Heart left ventricle (tissue), 16 donors: ENCODE results near the gene OSBPL9. TPM values are rescaled to one million over a fixed set of nuclear protein-coding genes. Genes with fewer than 3 reads are reported as not detected.

Experiments used
- ATAC-seq, 4 donors: fragments of 200-7000 bp; cut with Tn5 transposase; one replicate each; pipeline ENCODE4 v1.9.1; 2020 to 2022; ENCODE audit warnings: moderate library complexity in 4 of 4, mild to moderate bottlenecking in 3 of 4, moderate number of reproducible peaks in 1 of 4
- DNase-seq, 5 donors: peaks; one replicate each; pipeline ENCODE4 v3.0.0-alpha.2; 2020
- H3K27ac ChIP-seq, 12 donors: fragments of 200-600 bp; sonication (generic) in 4 of 12; one replicate each; pipeline versions ENCODE4 v1.5.0 to v1.8.0; 2016 to 2022; ENCODE audit warnings: mild to moderate bottlenecking in 2 of 12
- H3K27me3 ChIP-seq, 9 donors: fragments of 200-600 bp; sonication (generic) in 2 of 9; one replicate each; pipeline versions ENCODE4 v1.5.1 to v1.8.0; 2016 to 2022; ENCODE audit warnings: mild to moderate bottlenecking in 3 of 9
- H3K36me3 ChIP-seq, 9 donors: fragments of 200-600 bp; sonication (generic) in 2 of 9; one replicate each; pipeline versions ENCODE4 v1.5.0 to v1.8.0; 2018 to 2022; ENCODE audit warnings: mild to moderate bottlenecking in 2 of 9
- H3K4me1 ChIP-seq, 12 donors: fragments of 200-600 bp; sonication (generic) in 4 of 12; one replicate each; pipeline versions ENCODE4 v1.5.0 to v1.8.0; 2016 to 2022; ENCODE audit warnings: mild to moderate bottlenecking in 3 of 12
- H3K4me3 ChIP-seq, 12 donors: fragments of 200-600 bp; sonication (generic) in 4 of 12; one replicate each; pipeline versions ENCODE4 v1.5.0 to v1.8.0; 2017 to 2022; ENCODE audit warnings: mild to moderate bottlenecking in 9 of 12, moderate library complexity in 4 of 12
- H3K9me3 ChIP-seq, 12 donors: fragments of 200-600 bp; sonication (generic) in 4 of 12; one replicate each; pipeline versions ENCODE4 v1.5.0 to v1.8.0; 2016 to 2022; ENCODE audit warnings: mild to moderate bottlenecking in 1 of 12
- CTCF ChIP-seq, 12 donors: fragments of 200-600 bp; sonication (generic) in 4 of 12; IDR thresholded peaks; one replicate each; pipeline versions ENCODE4 v1.5.0 to v1.8.0; 2018 to 2022; ENCODE audit warnings: antibody characterized with exemption in 12 of 12, mild to moderate bottlenecking in 5 of 12
- POLR2A ChIP-seq, 2 donors: fragments of 450-650 bp; IDR thresholded peaks; one replicate each; pipeline ENCODE4 v1.6.1; 2017; ENCODE audit warnings: antibody characterized with exemption in 2 of 2, mild to moderate bottlenecking in 2 of 2, moderate library complexity in 2 of 2
- WGBS, 4 donors: extraction: QIAGEN DNeasy Blood & Tissue Kit in 2 of 4; methylation state at CpG; one replicate each; pipeline versions ENCODE4 v1.1.5 to v1.1.7; 2013 to 2018; 5-methylcytosine and 5-hydroxymethylcytosine counted together
- intact Hi-C, 10 donors: fragments of 100-400 bp; cut with DNase I; formaldehyde crosslinking; loops; one replicate each; pipeline versions ENCODE4 v1.11.1 to v1.14.2; 2022
- polyA plus RNA-seq, 2 donors: library from polyadenylated mRNA; stranded (reverse); fragments of 200-250 nt; gene quantifications; one replicate each; pipeline ENCODE4 v1.2.3, GENCODE V29; 2013
- total RNA-seq, 9 donors: library from RNA; depleted of rRNA in 2 of 9; stranded (reverse); fragments of >200 nt in 2 of 9; fragmentation: NEBNext Ultra II Directional in 3 of 9; extraction: Animal tissue kit (Norgen Biotek cat#: 25700) in 3 of 9; gene quantifications; one replicate each; pipeline versions ENCODE4 v1.1.0 to v1.2.4, GENCODE V29; 2016 to 2023
- donor health status: ischemic (EF 13 %, LVEDD 7.1; RV severe dilation, severe dysfunction).
- donor health status: healthy with polysubstance abuse.
- donor health status: DM: no; HTN: yes; CAD: no.
- donor health status: DM: no; HTN: no; CAD: no.
- donor health status: ischemic (EF 25% LVEDD 6.9; RV normal size, moderate dysfunction).
- donor health status: ischemic (EF 25% LVEDD 5.7; RV mildly dilated, moderate dysfunction).
- donor health status: healthy.
- donor health status: DM: yes; HTN: yes; CAD: no.
- donor health status: ischemic (EF 35%, LVEDD 5.7; RV mildly dilated, moderate dysfunction).
- donor health status: nonischemic (EF 11% LVEDD 7.7; RV severe dilation, severe dysfunction).
- donor health status: DM: yes; HTN: yes; CAD: no.
- donor health status: PGD.
- donor health status: ischemic (EF 29% LVEDD 5.4; RV normal size, mild dysfunction).
- donor health status: nonischemic (EF 23%, LVEDD 6.1; RV moderate dilation, normal function).

OSBPL9 gene
- total and polyA plus RNA-seq, 11 donors, result 44.5 to 69.5 (median 52.5) TPM

DNA sequence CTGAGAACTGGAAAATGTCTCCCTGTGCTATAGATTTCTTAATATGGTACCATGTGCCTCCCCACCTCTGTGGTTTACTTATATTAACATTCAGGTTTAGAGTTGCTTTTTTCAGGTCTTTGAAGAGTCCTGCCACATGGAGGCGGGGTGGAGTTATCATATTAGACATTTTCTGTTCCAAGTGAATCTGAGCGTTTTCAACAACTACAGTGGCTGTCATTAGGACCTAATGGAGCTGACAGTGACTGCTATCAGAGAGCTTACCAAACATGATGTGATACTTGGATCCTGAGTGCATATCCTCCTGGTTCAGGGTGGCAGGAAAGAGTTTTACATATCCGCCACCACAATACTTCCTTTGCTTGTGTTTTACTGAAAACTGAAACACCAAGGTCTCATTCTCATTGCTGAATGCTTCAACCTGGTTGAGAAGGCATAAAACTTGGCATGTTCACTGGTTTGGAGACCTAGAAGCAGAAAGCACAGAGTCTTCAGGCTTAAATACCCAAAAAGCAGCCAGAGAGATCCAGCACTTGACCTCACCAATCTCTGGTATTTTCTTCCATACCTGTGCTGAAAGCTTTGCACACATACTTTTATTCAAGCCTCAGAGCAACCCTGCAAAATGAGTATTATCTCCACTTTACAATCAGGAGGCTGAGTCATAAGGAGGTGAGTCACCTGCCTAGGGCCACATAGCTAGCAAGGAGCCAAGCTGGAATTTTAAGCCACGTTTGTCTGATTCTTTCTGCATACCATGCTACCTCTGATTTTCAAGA lies 47.4 kb upstream of the OSBPL9 start:
- DNase-seq, result no peak
- 43 to 49% (median 46%) methylated on average over 4 of the region's 4 CpGs for WGBS, 4 donors
- intact Hi-C loops, result loop anchor here in 4 of 10 donors (10.0 kb wide), 2 partner anchors 95 to 195 kb away; no protein-coding TSS in a partner anchor
- H3K36me3 ChIP-seq, result no peaks in the 10 kb centered on the region
- peak in 3 of 4 donors; percentile 17 to 51 (median 37) for ATAC-seq
- H3K9me3 ChIP-seq, result no peaks in the 10 kb centered on the region
- no peaks in the 10 kb centered on the region for H3K27me3 ChIP-seq
- H3K27ac ChIP-seq, result peak overlapping the region in 1 of 12 donors; percentile 53
- H3K4me1 ChIP-seq, result peaks cover 5 to 44% (median 19%) of the 10 kb centered on the region in 12 donors
- TF ChIP-seq CTCF (IDR thresholded peaks at IDR 0.05) (peak in 5 of 12 donors; percentile 13 to 37 (median 25)), POLR2A (IDR thresholded peaks at IDR 0.05) (no peak)
- H3K4me3 ChIP-seq, result no peak overlapping the region

- Histone ChIP-seq H3K27ac (peak overlapping the region in 1 of 12 donors; percentile 53), H3K9me3 (no peaks in the 10 kb centered on the region), H3K4me3 (no peak overlapping the region), H3K27me3 (no peaks in the 10 kb centered on the region), H3K4me1 (peaks cover 5 to 41% (median 19%) of the 10 kb centered on the region in 12 donors), H3K36me3 (no peaks in the 10 kb centered on the region)
- ATAC-seq, result no peak
- WGBS, 4 donors, result 82 to 85% (median 83%) methylated on average over 4 of the region's 4 CpGs
- no peak for DNase-seq
- TF ChIP-seq POLR2A (IDR thresholded peaks at IDR 0.05), result no peak
- TF ChIP-seq CTCF (IDR thresholded peaks at IDR 0.05), result no peak
- intact Hi-C loops, result no loop called here
Measured at GRCh38 chr1:51570063-51570710, 46.7 kb upstream of the OSBPL9 start.

DNA sequence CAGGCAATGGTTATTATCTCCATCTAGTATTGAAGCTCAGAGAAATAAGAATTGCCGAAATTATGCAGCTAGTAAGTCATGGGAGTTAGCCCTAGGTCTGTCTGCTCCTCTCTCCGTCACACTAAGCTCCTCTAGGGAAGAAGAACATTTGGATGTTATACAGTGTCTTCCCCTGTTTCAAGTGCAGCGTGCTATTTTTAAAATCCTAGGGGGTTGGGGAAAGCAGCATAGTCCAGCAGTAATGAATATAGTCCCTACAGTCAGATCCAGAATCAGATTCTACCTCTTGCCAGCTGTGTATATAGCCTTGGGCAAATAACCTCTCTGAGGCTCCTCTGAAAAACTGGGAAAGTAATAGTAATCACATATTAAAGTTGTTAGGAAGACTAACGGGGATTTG lies 44.5 kb upstream of the OSBPL9 start:
- intact Hi-C loops, result no loop called here
- Histone ChIP-seq H3K36me3 (no peaks in the 10 kb centered on the region), H3K9me3 (no peaks in the 10 kb centered on the region), H3K4me3 (no peak overlapping the region), H3K27ac (peak overlapping the region in 2 of 12 donors; percentile 23 to 35), H3K4me1 (peaks cover 5 to 58% (median 18%) of the 10 kb centered on the region in 12 donors), H3K27me3 (no peaks in the 10 kb centered on the region)
- 48 to 59% (median 56%) methylated on average over 4 of the region's 4 CpGs for WGBS, 4 donors
- TF ChIP-seq POLR2A (IDR thresholded peaks at IDR 0.05), result no peak
- no peak for TF ChIP-seq CTCF (IDR thresholded peaks at IDR 0.05)
- peak; percentile 54 to 77 (median 67) for ATAC-seq
- no peak for DNase-seq

DNA sequence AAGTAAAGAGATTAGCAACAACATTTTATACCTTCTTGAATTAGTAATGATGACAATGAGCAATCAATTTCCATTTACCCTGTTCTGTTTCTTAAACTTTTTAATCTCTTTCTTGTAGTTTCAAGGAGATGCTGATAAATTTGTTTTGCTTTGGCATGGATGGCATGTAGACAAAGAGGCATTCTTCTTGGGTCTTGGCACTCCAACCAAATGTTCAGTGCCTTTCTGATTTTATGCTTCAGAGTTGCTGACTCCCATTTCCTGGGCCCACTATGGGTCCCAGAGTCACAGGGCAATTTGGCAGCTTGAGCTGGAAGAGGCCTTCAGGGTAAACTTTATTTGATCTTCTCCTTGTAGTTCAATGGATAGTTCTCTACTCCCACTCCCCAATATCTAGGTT lies 42.1 kb upstream of the OSBPL9 start:
- H3K36me3 ChIP-seq, result no peaks in the 10 kb centered on the region
- H3K27ac ChIP-seq, result no peak overlapping the region
- intact Hi-C loops, result loop anchor here in 1 of 10 donors (5.0 kb wide), 1 partner anchor 43 kb away; the partner anchor contains the start of gene OSBPL9
- H3K9me3 ChIP-seq, result no peaks in the 10 kb centered on the region
- no peaks in the 10 kb centered on the region for H3K27me3 ChIP-seq
- H3K4me1 ChIP-seq, result peaks cover 0 to 46% (median 7%) of the 10 kb centered on the region in 12 donors
- no peak for TF ChIP-seq POLR2A (IDR thresholded peaks at IDR 0.05)
- no peak overlapping the region for H3K4me3 ChIP-seq
- ATAC-seq (no peak), DNase-seq (no peak)
